Measurements from ENCODE around the gene ABCC10. TPM values are rescaled to one million over a fixed set of nuclear protein-coding genes. Genes with fewer than 3 reads are reported as not detected.
"Not testable (repeated sequence)": the region's sequence is repeated elsewhere in the genome, so short reads cannot be mapped to it uniquely, and the experiment has no call there.

The ABCC10 gene
- total and polyA plus RNA-seq, 10 of the 15 experiments (the other 5 are each of a cell fraction or from before 2014, with no cell fraction given) = 0.80 to 18.2 (median 6.4) TPM

GRCh38 chr6:43457643-43458042 is 30.3 kb downstream of the ABCC10 start:
- no peak overlapping the region for H3K27ac ChIP-seq (ENCODE audit: control insufficient read depth, insufficient read depth)
- no peaks in the 10 kb centered on the region for H3K9me3 ChIP-seq (replicated peaks; ENCODE audit: control insufficient read depth, insufficient read depth, low read length)
- H3K36me3 ChIP-seq (ENCODE audit: control insufficient read depth in 2 of 2, insufficient read depth in 2 of 2, low read length in 1 of 2) = no peaks in the 10 kb centered on the region
- BruUV-seq (replicated peaks) = no TSS peak
- H3K9ac ChIP-seq (ENCODE audit: control insufficient read depth, insufficient read depth, low read length) = no peak overlapping the region
- in situ Hi-C loops (cut with MboI) (no loop called here), intact Hi-C loops (cut with micrococcal nuclease; ENCODE audit: unreplicated experiment) (loop anchor here (10.0 kb wide), 1 partner anchor 617 kb away; no protein-coding TSS in a partner anchor)
- ChIA-PET RAD21 (ENCODE audit: unreplicated experiment) (interaction anchor here (0.9 to 5.3 kb wide), 2 partner anchors 49 to 121 kb away, joined by 3 to 22 read pairs; no protein-coding TSS in a partner anchor), CTCF (interaction anchor here (1.2 to 4.7 kb wide), 3 partner anchors 14 to 49 kb away, joined by 4 to 27 read pairs (median 4); no protein-coding TSS in a partner anchor), SMC1A (ENCODE audit: uncharacterized antibody, unreplicated experiment) (interaction anchor here (2.0 kb wide), 1 partner anchor 38 kb away, joined by 5 read pairs; no protein-coding TSS in a partner anchor), POLR2A (interaction anchor here (0.7 kb wide), 3 partner anchors 79 to 469 kb away, joined by 3 to 6 read pairs (median 3); no protein-coding TSS in a partner anchor)
- H3K79me2 ChIP-seq (ENCODE audit: control insufficient read depth, insufficient read depth, low read length) = no peaks in the 10 kb centered on the region
- no peak overlapping the region for H3K4me3 ChIP-seq
- H2AFZ ChIP-seq (ENCODE audit: control insufficient read depth, low read depth, low read length) = no peak overlapping the region
- ATAC-seq = no peak
- peaks cover 14% of the 10 kb centered on the region for H3K4me1 ChIP-seq (ENCODE audit: control insufficient read depth, insufficient read depth, low read length)
- WGBS (ENCODE audit: insufficient coverage, insufficient replicate concordance, low lambda C conversion rate, missing lambda C conversion rate) = 75% methylated on average over 9 of the region's 9 CpGs
- no peak for FAIRE-seq
- DNase-seq (ENCODE audit: low read depth, low spot score) = no peak
- TF ChIP-seq ETV6 (conservative IDR thresholded peaks at IDR 0.05 in 1 of 2, IDR thresholded peaks at IDR 0.05 in 1 of 2; ENCODE audit: borderline replicate concordance in 1 of 2, low read depth in 1 of 2) (no peak), NFIC (IDR thresholded peaks at IDR 0.05; ENCODE audit: low read depth, low read length) (no peak)
- TF ChIP-seq, protein P1, sequence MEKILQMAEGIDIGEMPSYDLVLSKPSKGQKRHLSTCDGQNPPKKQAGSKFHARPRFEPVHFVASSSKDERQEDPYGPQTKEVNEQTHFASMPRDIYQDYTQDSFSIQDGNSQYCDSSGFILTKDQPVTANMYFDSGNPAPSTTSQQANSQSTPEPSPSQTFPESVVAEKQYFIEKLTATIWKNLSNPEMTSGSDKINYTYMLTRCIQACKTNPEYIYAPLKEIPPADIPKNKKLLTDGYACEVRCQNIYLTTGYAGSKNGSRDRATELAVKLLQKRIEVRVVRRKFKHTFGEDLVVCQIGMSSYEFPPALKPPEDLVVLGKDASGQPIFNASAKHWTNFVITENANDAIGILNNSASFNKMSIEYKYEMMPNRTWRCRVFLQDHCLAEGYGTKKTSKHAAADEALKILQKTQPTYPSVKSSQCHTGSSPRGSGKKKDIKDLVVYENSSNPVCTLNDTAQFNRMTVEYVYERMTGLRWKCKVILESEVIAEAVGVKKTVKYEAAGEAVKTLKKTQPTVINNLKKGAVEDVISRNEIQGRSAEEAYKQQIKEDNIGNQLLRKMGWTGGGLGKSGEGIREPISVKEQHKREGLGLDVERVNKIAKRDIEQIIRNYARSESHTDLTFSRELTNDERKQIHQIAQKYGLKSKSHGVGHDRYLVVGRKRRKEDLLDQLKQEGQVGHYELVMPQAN (conservative IDR thresholded peaks at IDR 0.05) = no peak
- peaks cover 2 to 3% of the 10 kb centered on the region in 2 experiments; a peak in 3 of 4 replicates for H3K27me3 ChIP-seq (replicated peaks in 1 of 2; ENCODE audit: control insufficient read depth in 2 of 2, insufficient read depth in 2 of 2, low read length in 1 of 2)
- no peak overlapping the region for H3K4me2 ChIP-seq (ENCODE audit: control insufficient read depth, insufficient read depth)
- no peaks in the 10 kb centered on the region for H4K20me1 ChIP-seq (ENCODE audit: control insufficient read depth, insufficient read depth)

DNA sequence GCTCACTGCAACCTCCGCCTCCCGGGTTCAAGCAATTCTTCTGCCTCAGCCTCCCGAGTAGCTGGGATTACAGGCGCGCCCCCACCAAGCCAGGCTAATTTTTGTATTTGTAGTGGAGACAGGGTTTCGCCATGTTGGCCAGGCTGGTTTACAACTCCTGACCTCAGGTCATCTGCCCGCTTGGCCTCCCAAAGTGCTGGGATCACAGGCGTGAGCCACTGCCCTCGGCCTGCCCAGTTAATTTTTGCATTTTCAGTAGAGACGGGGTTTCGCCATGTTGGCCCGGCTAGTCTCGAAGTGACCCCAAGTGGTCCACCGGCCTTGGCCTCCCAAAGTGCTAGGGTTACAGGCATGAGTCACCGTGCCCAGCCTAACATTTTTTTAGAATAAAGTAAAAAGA is 30.8 kb downstream of the ABCC10 start:
- H3K27me3 ChIP-seq (replicated peaks in 1 of 2; ENCODE audit: control insufficient read depth in 2 of 2, insufficient read depth in 2 of 2, low read length in 1 of 2); H2AFZ ChIP-seq (ENCODE audit: control insufficient read depth, low read depth, low read length); H3K4me2 ChIP-seq (ENCODE audit: control insufficient read depth, insufficient read depth); BruUV-seq (replicated peaks); H3K27ac ChIP-seq (ENCODE audit: control insufficient read depth, insufficient read depth); DNase-seq (ENCODE audit: low read depth, low spot score); H3K9me3 ChIP-seq (replicated peaks; ENCODE audit: control insufficient read depth, insufficient read depth, low read length); H3K4me3 ChIP-seq; in situ Hi-C loops (cut with MboI); H3K9ac ChIP-seq (ENCODE audit: control insufficient read depth, insufficient read depth, low read length); ATAC-seq; H3K36me3 ChIP-seq (ENCODE audit: control insufficient read depth in 2 of 2, insufficient read depth in 2 of 2, low read length in 1 of 2); H4K20me1 ChIP-seq (ENCODE audit: control insufficient read depth, insufficient read depth); H3K79me2 ChIP-seq (ENCODE audit: control insufficient read depth, insufficient read depth, low read length); FAIRE-seq: not testable (repeated sequence)
- CTCF ChIA-PET = interaction anchor here (4.7 kb wide), 1 partner anchor 49 kb away, joined by 27 read pairs; no protein-coding TSS in a partner anchor
- 86% methylated on average over 15 of the region's 15 CpGs for WGBS (ENCODE audit: insufficient coverage, insufficient replicate concordance, low lambda C conversion rate, missing lambda C conversion rate)
- RAD21 ChIA-PET (ENCODE audit: unreplicated experiment) = interaction anchor here (5.3 kb wide), 1 partner anchor 49 kb away, joined by 22 read pairs; no protein-coding TSS in a partner anchor
- H3K4me1 ChIP-seq (ENCODE audit: control insufficient read depth, insufficient read depth, low read length) = peaks cover 14% of the 10 kb centered on the region
- intact Hi-C loops (cut with micrococcal nuclease; ENCODE audit: unreplicated experiment) = loop anchor here (10.0 kb wide), 1 partner anchor 617 kb away; no protein-coding TSS in a partner anchor
- SMC1A ChIA-PET (ENCODE audit: uncharacterized antibody, unreplicated experiment) = interaction anchor here (2.0 kb wide), 1 partner anchor 38 kb away, joined by 5 read pairs; no protein-coding TSS in a partner anchor
- POLR2A ChIA-PET = interaction anchor here (0.6 kb wide), 1 partner anchor 38 kb away, joined by 3 read pairs; no protein-coding TSS in a partner anchor

Measured in GM12878 (cell line).